HG03469 (cell line): ENCODE results near the gene FAM53A.

Experiments used
- ATAC-seq: cut with Tn5 transposase; IDR thresholded peaks from one replicate; pipeline ENCODE4 v1.9.1; 2021; ENCODE audit warnings: mild to moderate bottlenecking, moderate library complexity, moderate number of reproducible peaks; ENCODE audit not compliant: unreplicated experiment

Gene FAM53A

GRCh38 chr4:1597021-1597931 lies 86.8 kb downstream of the FAM53A start:
- ATAC-seq = no peak

- no peak for ATAC-seq
Observed at GRCh38 chr4:1596393-1596792, 87.7 kb downstream of the FAM53A start.

- ATAC-seq = no peak
Observed at GRCh38 chr4:1595789-1596325, 88.3 kb downstream of the FAM53A start.

GRCh38 chr4:1594871-1595788 lies 89.0 kb downstream of the FAM53A start:
- ATAC-seq = no peak

GRCh38 chr4:1593881-1594345 lies 90.2 kb downstream of the FAM53A start:
- no peak for ATAC-seq

- ATAC-seq = no peak
Observed at GRCh38 chr4:1593458-1593857, 90.7 kb downstream of the FAM53A start.

- ATAC-seq = no peak
Observed at GRCh38 chr4:1592709-1593417, 91.2 kb downstream of the FAM53A start.

- no peak for ATAC-seq
Observed at GRCh38 chr4:1592068-1592708, 91.9 kb downstream of the FAM53A start.

GRCh38 chr4:1591107-1591506 lies 93.0 kb downstream of the FAM53A start:
- no peak for ATAC-seq

- ATAC-seq = no peak
Observed at GRCh38 chr4:1590244-1590643, 93.9 kb downstream of the FAM53A start.
